Effector memory CD4-positive, alpha-beta T cell (primary cell): ENCODE measurements around the gene DUSP16.

Experiments
- DNase-seq, 3 donors: peaks; one replicate each; pipeline ENCODE4 v3.0.0-alpha.2; 2020
- H3K27ac ChIP-seq: 2 replicates; pipeline ENCODE4 v1.7.0; 2013; ENCODE audit warnings: mild to moderate bottlenecking, low read length, moderate library complexity; ENCODE audit not compliant: insufficient read depth, poor library complexity, severe bottlenecking
- H3K27me3 ChIP-seq: replicated peaks from 2 replicates; pipeline ENCODE4 v1.7.0; 2013; ENCODE audit warnings: mild to moderate bottlenecking, low read length; ENCODE audit not compliant: insufficient read depth, control insufficient read depth, poor library complexity, severe bottlenecking
- H3K36me3 ChIP-seq: 2 replicates; pipeline ENCODE4 v1.7.0; 2013; ENCODE audit warnings: mild to moderate bottlenecking, low read length, moderate library complexity; ENCODE audit not compliant: control insufficient read depth, insufficient read depth
- H3K4me1 ChIP-seq: 2 replicates; pipeline ENCODE4 v1.7.0; 2013; ENCODE audit warnings: low read length, mild to moderate bottlenecking; ENCODE audit not compliant: control insufficient read depth, insufficient read depth, poor library complexity, severe bottlenecking
- H3K4me3 ChIP-seq: 2 replicates; pipeline ENCODE4 v1.7.0; 2013; ENCODE audit warnings: low read length, low read depth, mild to moderate bottlenecking; ENCODE audit not compliant: insufficient read depth, poor library complexity, severe bottlenecking
- H3K9me3 ChIP-seq: 2 replicates; pipeline ENCODE4 v1.7.0; 2013; ENCODE audit warnings: mild to moderate bottlenecking, low read length, moderate library complexity; ENCODE audit not compliant: control insufficient read depth

Gene DUSP16

GRCh38 chr12:12488823-12489550 lies 73.7 kb downstream of the DUSP16 start:
- DNase-seq, result no peak
- H3K27me3 ChIP-seq, result no peaks in the 10 kb centered on the region
- no peaks in the 10 kb centered on the region for H3K9me3 ChIP-seq
- no peak overlapping the region for H3K4me3 ChIP-seq
- no peaks in the 10 kb centered on the region for H3K36me3 ChIP-seq
- peak overlapping the region; percentile 51 for H3K27ac ChIP-seq
- peaks cover 20% of the 10 kb centered on the region for H3K4me1 ChIP-seq

- peak overlapping the region; percentile 21 for H3K27ac ChIP-seq
- H3K36me3 ChIP-seq, result no peaks in the 10 kb centered on the region
- no peaks in the 10 kb centered on the region for H3K9me3 ChIP-seq
- peaks cover 24% of the 10 kb centered on the region for H3K4me1 ChIP-seq
- DNase-seq, result no peak
- no peaks in the 10 kb centered on the region for H3K27me3 ChIP-seq
- no peak overlapping the region for H3K4me3 ChIP-seq
Measured at GRCh38 chr12:12488296-12488695, 74.4 kb downstream of the DUSP16 start.

- H3K4me1 ChIP-seq, result peaks cover 32% of the 10 kb centered on the region
- H3K36me3 ChIP-seq, result no peaks in the 10 kb centered on the region
- no peaks in the 10 kb centered on the region for H3K9me3 ChIP-seq
- peak overlapping the region; percentile 21 for H3K27ac ChIP-seq
- H3K4me3 ChIP-seq, result no peak overlapping the region
- no peaks in the 10 kb centered on the region for H3K27me3 ChIP-seq
- no peak for DNase-seq
Measured at GRCh38 chr12:12487490-12487889, 75.2 kb downstream of the DUSP16 start.

DNA sequence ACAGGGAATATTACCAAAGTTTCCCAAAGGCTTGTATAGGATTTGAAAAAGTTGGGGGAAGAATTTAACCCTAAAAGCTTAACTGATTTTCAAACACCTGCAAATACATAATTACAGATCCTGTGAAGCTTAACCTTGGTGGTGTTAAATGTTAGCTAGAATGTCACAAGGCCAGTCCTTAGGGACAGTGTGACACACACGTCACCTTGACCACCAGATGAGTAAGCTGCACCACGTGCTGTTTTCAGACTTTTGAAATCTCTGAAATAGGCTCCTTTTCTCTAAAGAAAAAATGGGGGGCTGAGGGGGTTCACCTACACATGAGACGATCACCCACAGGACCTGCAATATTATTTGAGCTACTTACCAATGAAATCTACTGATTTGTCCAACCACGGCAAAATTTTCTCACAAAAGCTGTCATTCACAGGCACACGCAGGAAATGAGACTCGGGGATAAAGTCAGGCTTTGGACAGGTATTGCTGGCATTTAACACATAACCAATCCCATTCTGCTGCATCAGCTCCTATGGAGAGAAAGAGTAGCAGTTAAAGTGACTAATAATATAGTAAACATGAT lies 75.9 kb downstream of the DUSP16 start:
- Histone ChIP-seq H3K4me3 (no peak overlapping the region), H3K36me3 (no peaks in the 10 kb centered on the region), H3K27me3 (no peaks in the 10 kb centered on the region), H3K27ac (peak overlapping the region; percentile 52), H3K4me1 (peaks cover 35% of the 10 kb centered on the region), H3K9me3 (no peaks in the 10 kb centered on the region)
- DNase-seq, result no peak

GRCh38 chr12:12483438-12483837 lies 79.2 kb downstream of the DUSP16 start:
- H3K4me1 ChIP-seq, result peaks cover 41% of the 10 kb centered on the region
- H3K4me3 ChIP-seq, result peak overlapping the region; percentile 35
- peaks cover 14% of the 10 kb centered on the region for H3K36me3 ChIP-seq
- no peak for DNase-seq
- H3K9me3 ChIP-seq, result no peaks in the 10 kb centered on the region
- peak overlapping the region; percentile 80 for H3K27ac ChIP-seq
- no peaks in the 10 kb centered on the region for H3K27me3 ChIP-seq

GRCh38 chr12:12482959-12483358 lies 79.7 kb downstream of the DUSP16 start:
- Histone ChIP-seq H3K4me3 (no peak overlapping the region), H3K4me1 (peaks cover 37% of the 10 kb centered on the region), H3K27ac (peak overlapping the region; percentile 80), H3K36me3 (peaks cover 18% of the 10 kb centered on the region), H3K27me3 (no peaks in the 10 kb centered on the region), H3K9me3 (no peaks in the 10 kb centered on the region)
- DNase-seq, result no peak

DNA sequence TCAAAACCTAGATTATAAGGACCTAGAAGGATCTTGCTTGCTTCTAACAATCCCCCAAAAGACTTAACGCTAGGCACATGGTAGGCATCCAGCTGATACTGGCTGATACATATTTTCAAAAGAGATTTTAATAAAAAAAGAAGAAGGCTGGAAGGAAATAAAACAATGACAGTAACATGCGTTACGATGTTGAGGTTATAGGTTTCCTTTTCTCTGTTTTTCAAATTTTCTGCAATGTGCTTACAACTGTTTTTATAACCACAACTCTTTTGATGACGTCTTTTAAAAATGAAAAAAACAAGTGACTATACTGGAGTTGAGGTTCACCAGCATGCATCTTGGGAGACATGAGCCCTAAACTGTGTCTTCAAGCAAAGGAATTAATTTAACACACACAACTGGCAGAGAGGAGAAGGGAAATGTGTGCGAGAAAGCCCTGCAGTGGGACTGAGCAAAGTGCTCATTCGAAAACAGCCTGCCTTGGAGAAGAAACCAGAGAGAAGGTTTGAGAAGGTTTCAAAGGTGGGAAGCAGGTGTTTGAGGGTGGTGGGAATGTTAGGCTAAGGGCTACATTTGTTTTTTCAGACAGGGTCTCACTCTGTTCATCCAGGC lies 80.4 kb downstream of the DUSP16 start:
- no peaks in the 10 kb centered on the region for H3K27me3 ChIP-seq
- peaks cover 32% of the 10 kb centered on the region for H3K4me1 ChIP-seq
- DNase-seq, result peak in 1 of 3 donors; percentile 31
- peak overlapping the region; percentile 5 for H3K4me3 ChIP-seq
- peaks cover 25% of the 10 kb centered on the region for H3K36me3 ChIP-seq
- no peaks in the 10 kb centered on the region for H3K9me3 ChIP-seq
- H3K27ac ChIP-seq, result peak overlapping the region; percentile 80

GRCh38 chr12:12481631-12482030 lies 81.0 kb downstream of the DUSP16 start:
- peak in 1 of 3 donors; percentile 8 for DNase-seq
- Histone ChIP-seq H3K4me1 (peaks cover 28% of the 10 kb centered on the region), H3K36me3 (peaks cover 31% of the 10 kb centered on the region)

GRCh38 chr12:12480074-12480473 lies 82.6 kb downstream of the DUSP16 start:
- Histone ChIP-seq H3K4me1 (peaks cover 40% of the 10 kb centered on the region), H3K9me3 (no peaks in the 10 kb centered on the region), H3K4me3 (no peak overlapping the region), H3K27ac (peak overlapping the region; percentile 35), H3K27me3 (no peaks in the 10 kb centered on the region), H3K36me3 (peaks cover 37% of the 10 kb centered on the region)
- DNase-seq, result no peak

More at GRCh38 chr12:12481631-12482030, 81.0 kb downstream of the DUSP16 start:
- no peak overlapping the region for H3K4me3 ChIP-seq
- H3K27ac ChIP-seq, result peak overlapping the region; percentile 80
- no peaks in the 10 kb centered on the region for H3K9me3 ChIP-seq
- H3K27me3 ChIP-seq, result no peaks in the 10 kb centered on the region

DNA sequence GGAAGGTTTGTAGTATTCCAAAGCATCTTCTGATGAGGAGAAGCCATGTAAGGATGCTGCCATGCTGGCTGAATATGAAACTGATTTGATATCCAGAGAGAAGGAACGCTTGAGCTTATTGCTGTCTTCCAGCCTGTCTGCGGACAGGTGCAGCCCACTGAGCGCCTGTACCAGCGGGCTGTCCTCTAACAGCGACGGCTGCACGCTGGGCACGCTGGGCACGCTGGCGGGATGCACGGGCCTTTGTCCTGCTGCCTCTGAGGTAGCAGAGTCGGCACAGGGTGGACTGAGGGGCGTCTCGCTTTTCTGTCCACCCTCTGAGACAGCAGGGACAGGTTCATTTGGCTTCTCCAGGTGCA lies 85.2 kb downstream of the DUSP16 start:
- H3K36me3 ChIP-seq, result peaks cover 37% of the 10 kb centered on the region
- H3K27me3 ChIP-seq, result no peaks in the 10 kb centered on the region
- no peak for DNase-seq
- H3K9me3 ChIP-seq, result no peaks in the 10 kb centered on the region
- H3K4me3 ChIP-seq, result no peak overlapping the region
- no peak overlapping the region for H3K27ac ChIP-seq
- peaks cover 41% of the 10 kb centered on the region for H3K4me1 ChIP-seq
